HCT116 (cell line): ENCODE measurements around the gene LRRC14B.

Experiments used
- FOSL1 ChIP-seq: IDR thresholded peaks from 2 replicates; pipeline ENCODE4 v1.6.1; 2012; ENCODE audit warnings: low read depth
- POLR2A ChIP-seq: IDR thresholded peaks from 2 replicates; pipeline ENCODE4 v1.7.0; 2011; ENCODE audit warnings: borderline replicate concordance; ENCODE audit not compliant: insufficient read depth, insufficient read length; ENCODE audit errors: extremely low read depth
- SP1 ChIP-seq: IDR thresholded peaks from 2 replicates; pipeline ENCODE4 v1.6.1; 2012; ENCODE audit warnings: low read depth
- YY1 ChIP-seq: IDR thresholded peaks from 2 replicates; pipeline ENCODE4 v1.6.1; 2011; ENCODE audit warnings: low read length, low read depth, moderate library complexity, mild to moderate bottlenecking; ENCODE audit not compliant: insufficient replicate concordance; ENCODE audit errors: extremely low read depth
- ZNF274 ChIP-seq: fragments of 200-500 bp; sonication (Bioruptor generic); IDR thresholded peaks from 2 replicates; pipeline ENCODE4 v1.6.1; 2014; ENCODE audit warnings: mild to moderate bottlenecking, low read depth, low read length, inconsistent platforms
- TF ChIP-seq, protein P1 (sequence below), 3 experiments: fragments of 200-600 bp in 1 of 3; sonication (generic) in 1 of 3; IDR thresholded peaks in 2 of 3; conservative IDR thresholded peaks in 1 of 3; 2 replicates each; pipeline ENCODE4 v1.5.1; 2012 to 2017; ENCODE audit warnings: low read depth in 2 of 3, low read length in 2 of 3, antibody characterized with exemption in 1 of 3, borderline replicate concordance in 1 of 3, control low read depth in 1 of 3, mild to moderate bottlenecking in 1 of 3, mixed read lengths in 1 of 3, mixed run types in 1 of 3, moderate library complexity in 1 of 3; ENCODE audit not compliant: insufficient read depth in 1 of 3
- TF ChIP-seq, protein P2 (sequence below): IDR thresholded peaks from 2 replicates; pipeline ENCODE4 v1.6.1; 2012
- TF ChIP-seq, protein P3 (sequence below): IDR thresholded peaks from 2 replicates; pipeline ENCODE4 v1.6.1; 2012

DNA sequence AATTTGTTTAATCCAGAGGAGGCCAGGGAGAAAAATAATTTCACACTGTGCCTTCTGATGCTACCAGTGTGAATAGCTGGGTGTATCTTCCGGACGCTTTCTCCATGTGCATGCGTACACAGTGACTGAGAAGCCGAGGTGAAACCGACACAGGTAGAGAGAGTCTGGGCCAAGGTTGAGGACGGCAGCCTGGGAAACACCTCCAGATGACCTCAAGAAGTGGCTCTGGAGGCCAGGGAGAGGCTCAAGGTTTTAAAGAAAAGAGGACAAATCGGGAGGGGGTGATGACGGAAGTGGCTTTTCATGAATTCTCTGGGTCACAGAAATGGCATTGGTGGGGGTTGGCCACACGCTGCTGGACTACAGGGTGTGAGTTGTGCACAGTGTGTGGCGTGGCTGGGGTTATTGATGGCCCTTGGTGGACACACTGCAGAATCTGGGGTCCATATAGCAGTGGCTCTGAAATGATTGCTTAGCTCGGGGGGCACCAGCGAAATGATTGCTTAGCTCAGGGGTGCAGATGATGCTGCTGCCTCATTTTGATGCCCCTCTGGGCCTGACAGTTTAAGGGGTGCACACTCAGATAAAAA, 34.1 kb upstream of the LRRC14B start:
- TF ChIP-seq, protein P1, sequence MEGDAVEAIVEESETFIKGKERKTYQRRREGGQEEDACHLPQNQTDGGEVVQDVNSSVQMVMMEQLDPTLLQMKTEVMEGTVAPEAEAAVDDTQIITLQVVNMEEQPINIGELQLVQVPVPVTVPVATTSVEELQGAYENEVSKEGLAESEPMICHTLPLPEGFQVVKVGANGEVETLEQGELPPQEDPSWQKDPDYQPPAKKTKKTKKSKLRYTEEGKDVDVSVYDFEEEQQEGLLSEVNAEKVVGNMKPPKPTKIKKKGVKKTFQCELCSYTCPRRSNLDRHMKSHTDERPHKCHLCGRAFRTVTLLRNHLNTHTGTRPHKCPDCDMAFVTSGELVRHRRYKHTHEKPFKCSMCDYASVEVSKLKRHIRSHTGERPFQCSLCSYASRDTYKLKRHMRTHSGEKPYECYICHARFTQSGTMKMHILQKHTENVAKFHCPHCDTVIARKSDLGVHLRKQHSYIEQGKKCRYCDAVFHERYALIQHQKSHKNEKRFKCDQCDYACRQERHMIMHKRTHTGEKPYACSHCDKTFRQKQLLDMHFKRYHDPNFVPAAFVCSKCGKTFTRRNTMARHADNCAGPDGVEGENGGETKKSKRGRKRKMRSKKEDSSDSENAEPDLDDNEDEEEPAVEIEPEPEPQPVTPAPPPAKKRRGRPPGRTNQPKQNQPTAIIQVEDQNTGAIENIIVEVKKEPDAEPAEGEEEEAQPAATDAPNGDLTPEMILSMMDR (IDR thresholded peaks at IDR 0.05 in 2 of 3, conservative IDR thresholded peaks at IDR 0.05 in 1 of 3; ENCODE audit: borderline replicate concordance in 1 of 3, insufficient read depth in 1 of 3, low read depth in 2 of 3, low read length in 2 of 3), result no peak
- TF ChIP-seq SP1 (no peak), POLR2A (no peak), FOSL1 (no peak), ZNF274 (no peak), YY1 (no peak)
- TF ChIP-seq, protein P2, sequence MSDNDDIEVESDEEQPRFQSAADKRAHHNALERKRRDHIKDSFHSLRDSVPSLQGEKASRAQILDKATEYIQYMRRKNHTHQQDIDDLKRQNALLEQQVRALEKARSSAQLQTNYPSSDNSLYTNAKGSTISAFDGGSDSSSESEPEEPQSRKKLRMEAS, result no peak
- TF ChIP-seq, protein P3, sequence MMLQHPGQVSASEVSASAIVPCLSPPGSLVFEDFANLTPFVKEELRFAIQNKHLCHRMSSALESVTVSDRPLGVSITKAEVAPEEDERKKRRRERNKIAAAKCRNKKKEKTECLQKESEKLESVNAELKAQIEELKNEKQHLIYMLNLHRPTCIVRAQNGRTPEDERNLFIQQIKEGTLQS, result no peak
